Hepatocyte (in vitro differentiated cells): ENCODE data around the gene FIS1. TPM values are rescaled to one million over a fixed set of nuclear protein-coding genes. Genes with fewer than 3 reads are reported as not detected.
"Not testable (repeated sequence)": the region's sequence is repeated elsewhere in the genome, so short reads cannot be mapped to it uniquely, and the experiment has no call there.

Experiments
- DNase-seq: peaks from one replicate; pipeline ENCODE4 v3.0.0-alpha.2; 2016; ENCODE audit warnings: low spot score
- H2AFZ ChIP-seq: fragments of 200-600 bp; sonication (generic); 2 replicates; pipeline ENCODE4 v1.6.0; 2016; ENCODE audit warnings: antibody characterized with exemption, mild to moderate bottlenecking
- H3K27ac ChIP-seq: fragments of 200-600 bp; sonication (generic); 2 replicates; pipeline ENCODE4 v1.5.1; 2016; ENCODE audit warnings: mild to moderate bottlenecking
- H3K27me3 ChIP-seq: fragments of 200-600 bp; sonication (generic); 2 replicates; pipeline ENCODE4 v1.6.1; 2016
- H3K36me3 ChIP-seq: fragments of 200-600 bp; sonication (generic); replicated peaks from 2 replicates; pipeline ENCODE4 v1.5.1; 2016; ENCODE audit warnings: low read depth; ENCODE audit not compliant: insufficient read depth
- H3K4me1 ChIP-seq: fragments of 200-600 bp; sonication (generic); 2 replicates; pipeline ENCODE4 v1.5.1; 2016; ENCODE audit warnings: mild to moderate bottlenecking, moderate library complexity; ENCODE audit not compliant: insufficient read depth
- H3K4me2 ChIP-seq: fragments of 200-600 bp; sonication (generic); 2 replicates; pipeline ENCODE4 v1.6.0; 2016
- H3K4me3 ChIP-seq: fragments of 200-600 bp; sonication (generic); 2 replicates; pipeline ENCODE4 v1.5.1; 2016; ENCODE audit warnings: mild to moderate bottlenecking
- H3K79me2 ChIP-seq: fragments of 200-600 bp; sonication (generic); 2 replicates; pipeline ENCODE4 v1.6.0; 2017; ENCODE audit warnings: mild to moderate bottlenecking
- H3K9me2 ChIP-seq: fragments of 200-600 bp; sonication (generic); replicated peaks from 2 replicates; pipeline ENCODE4 v1.6.0; 2017; ENCODE audit warnings: mild to moderate bottlenecking; ENCODE audit not compliant: insufficient read depth
- H3K9me3 ChIP-seq: fragments of 200-600 bp; sonication (generic); 2 replicates; pipeline ENCODE4 v1.5.1; 2016; ENCODE audit warnings: low read depth, mild to moderate bottlenecking
- H4K20me1 ChIP-seq: fragments of 200-600 bp; sonication (generic); 2 replicates; pipeline ENCODE4 v1.6.0; 2016; ENCODE audit warnings: mild to moderate bottlenecking; ENCODE audit not compliant: insufficient read depth, poor library complexity, severe bottlenecking
- CTCF ChIP-seq: fragments of 200-600 bp; sonication (generic); IDR thresholded peaks from 2 replicates; pipeline ENCODE4 v1.5.1; 2016; ENCODE audit warnings: antibody characterized with exemption, mild to moderate bottlenecking; ENCODE audit not compliant: poor library complexity
- EZH2 ChIP-seq: fragments of 200-600 bp; sonication (generic); IDR thresholded peaks from 2 replicates; pipeline ENCODE4 v1.6.1; 2016; ENCODE audit warnings: antibody characterized with exemption, mild to moderate bottlenecking, borderline replicate concordance
- EZH2phosphoT487 ChIP-seq: fragments of 200-600 bp; sonication (generic); IDR thresholded peaks from one replicate; pipeline ENCODE4 v1.6.1; 2018; ENCODE audit warnings: antibody characterized with exemption, mild to moderate bottlenecking, low read depth, moderate library complexity; ENCODE audit not compliant: unreplicated experiment, severe bottlenecking
- WGBS: methylation state at CpG from one replicate; pipeline ENCODE4 v1.1.6; 2016; ENCODE audit warnings: low lambda C conversion rate; ENCODE audit errors: missing lambda C conversion rate; 5-methylcytosine and 5-hydroxymethylcytosine counted together
- polyA plus RNA-seq: library from polyadenylated mRNA; unstranded; fragments of >200 nt; fragmentation: Nextera tagmentation; extraction: Ambion mirVana; gene quantifications from 2 replicates; pipeline ENCODE4 v1.2.1, GENCODE V29; 2016
- total RNA-seq: library from RNA; depleted of rRNA; stranded (reverse); fragments of >200 nt; gene quantifications from 2 replicates; pipeline ENCODE4 v1.2.3, GENCODE V29; 2014

The FIS1 gene
- total and polyA plus RNA-seq, 2 experiments from 2014 or later: 150 to 193 TPM

- Histone ChIP-seq H3K79me2 (no peaks in the 10 kb centered on the region), H3K36me3 (no peaks in the 10 kb centered on the region), H3K4me2 (no peak overlapping the region), H4K20me1 (no peaks in the 10 kb centered on the region), H3K27me3 (no peaks in the 10 kb centered on the region), H2AFZ (no peak overlapping the region), H3K9me3 (no peaks in the 10 kb centered on the region), H3K27ac (no peak overlapping the region), H3K9me2 (no peaks in the 10 kb centered on the region), H3K4me1 (no peaks in the 10 kb centered on the region), H3K4me3 (no peak overlapping the region)
- 83% methylated on average over 17 of the region's 17 CpGs for WGBS
- DNase-seq: no peak
- no peak for TF ChIP-seq EZH2
- no peak for TF ChIP-seq CTCF
- TF ChIP-seq EZH2phosphoT487: no peak
Measured at GRCh38 chr7:101265622-101266516, 21.0 kb upstream of the FIS1 start.

- H3K4me2 ChIP-seq, H2AFZ ChIP-seq, H3K27me3 ChIP-seq, H3K36me3 ChIP-seq, H3K79me2 ChIP-seq, H3K9me2 ChIP-seq, H3K4me3 ChIP-seq, DNase-seq, H3K4me1 ChIP-seq, H4K20me1 ChIP-seq, H3K27ac ChIP-seq, H3K9me3 ChIP-seq: not testable (repeated sequence)
- WGBS: 64% methylated on average over 6 of the region's 6 CpGs
Measured at GRCh38 chr7:101264102-101264706, 19.3 kb upstream of the FIS1 start.

GRCh38 chr7:101258243-101258731, 13.4 kb upstream of the FIS1 start:
- H3K4me2 ChIP-seq: no peak overlapping the region
- no peaks in the 10 kb centered on the region for H3K79me2 ChIP-seq
- no peak for TF ChIP-seq CTCF
- no peak for TF ChIP-seq EZH2phosphoT487
- no peak for TF ChIP-seq EZH2
- no peak overlapping the region for H3K27ac ChIP-seq
- 61% methylated on average over 7 of the region's 7 CpGs for WGBS
- no peak overlapping the region for H3K4me3 ChIP-seq
- no peaks in the 10 kb centered on the region for H3K27me3 ChIP-seq
- no peak overlapping the region for H2AFZ ChIP-seq
- DNase-seq: no peak
- no peaks in the 10 kb centered on the region for H3K9me3 ChIP-seq
- H3K36me3 ChIP-seq: no peaks in the 10 kb centered on the region
- H4K20me1 ChIP-seq: no peaks in the 10 kb centered on the region
- no peaks in the 10 kb centered on the region for H3K4me1 ChIP-seq
- no peaks in the 10 kb centered on the region for H3K9me2 ChIP-seq

- Histone ChIP-seq H3K9me2 (no peaks in the 10 kb centered on the region), H3K4me1 (peaks cover 8% of the 10 kb centered on the region), H4K20me1 (peaks cover under 1% of the 10 kb centered on the region), H2AFZ (no peak overlapping the region), H3K79me2 (peaks cover 10% of the 10 kb centered on the region), H3K36me3 (no peaks in the 10 kb centered on the region), H3K27ac (no peak overlapping the region), H3K9me3 (no peaks in the 10 kb centered on the region), H3K4me2 (no peak overlapping the region), H3K4me3 (no peak overlapping the region), H3K27me3 (no peaks in the 10 kb centered on the region)
- no peak for DNase-seq
- TF ChIP-seq CTCF (no peak), EZH2 (no peak), EZH2phosphoT487 (no peak)
- 71% methylated on average over 4 of the region's 4 CpGs for WGBS
Measured at GRCh38 chr7:101255796-101256195, 10.9 kb upstream of the FIS1 start.

GRCh38 chr7:101253199-101253598, 8.3 kb upstream of the FIS1 start:
- H4K20me1 ChIP-seq, H3K36me3 ChIP-seq, H3K9me2 ChIP-seq, H3K27ac ChIP-seq, DNase-seq, H3K9me3 ChIP-seq, H3K4me3 ChIP-seq, H3K27me3 ChIP-seq: not testable (repeated sequence)
- H2AFZ ChIP-seq: peak overlapping the region; percentile 76
- H3K4me2 ChIP-seq: peak overlapping the region; percentile 70
- H3K4me1 ChIP-seq: peaks cover 12% of the 10 kb centered on the region
- peaks cover 36% of the 10 kb centered on the region for H3K79me2 ChIP-seq
- WGBS: 97% methylated on average over 4 of the region's 5 CpGs
